Liver (tissue), 9 donors: ENCODE data around the gene RHOG. TPM values are rescaled to one million over a fixed set of nuclear protein-coding genes. Genes with fewer than 3 reads are reported as not detected.

Experiments used
- DNase-seq: peaks from one replicate; pipeline ENCODE4 v3.0.0-alpha.2; 2017; ENCODE audit warnings: low spot score
- H3K27ac ChIP-seq, 2 donors: one replicate each; pipeline ENCODE4 v1.7.0; 2013; ENCODE audit warnings: inconsistent platforms in 2 of 2, low read length in 2 of 2, control low read depth in 1 of 2, low read depth in 1 of 2, mild to moderate bottlenecking in 1 of 2
- H3K27me3 ChIP-seq, 4 donors: one replicate each; pipeline versions ENCODE4 v1.6.1 to v1.7.0; 2013; ENCODE audit warnings: low read length in 3 of 4, inconsistent platforms in 1 of 4, mild to moderate bottlenecking in 1 of 4, moderate library complexity in 1 of 4; ENCODE audit not compliant: control insufficient read depth in 4 of 4, insufficient read depth in 4 of 4
- H3K36me3 ChIP-seq, 4 donors: one replicate each; pipeline versions ENCODE4 v1.6.1 to v1.7.0; 2013; ENCODE audit warnings: low read length in 3 of 4, mild to moderate bottlenecking in 3 of 4, low read depth in 1 of 4, moderate library complexity in 1 of 4; ENCODE audit not compliant: control insufficient read depth in 4 of 4, insufficient read depth in 3 of 4
- H3K4me1 ChIP-seq, 4 donors: one replicate each; pipeline versions ENCODE4 v1.6.1 to v1.7.0; 2013; ENCODE audit warnings: low read length in 3 of 4, mild to moderate bottlenecking in 3 of 4, moderate library complexity in 1 of 4; ENCODE audit not compliant: control insufficient read depth in 4 of 4, insufficient read depth in 4 of 4
- H3K4me3 ChIP-seq, 3 donors: one replicate each; pipeline versions ENCODE4 v1.6.1 to v1.7.0; 2013; ENCODE audit warnings: low read length in 3 of 3, control low read depth in 1 of 3, low read depth in 1 of 3, mild to moderate bottlenecking in 1 of 3
- H3K9ac ChIP-seq, 2 donors: one replicate each; pipeline ENCODE4 v1.7.0; 2013; ENCODE audit warnings: low read length in 2 of 2, mild to moderate bottlenecking in 2 of 2, moderate library complexity in 2 of 2, control low read depth in 1 of 2, low read depth in 1 of 2
- H3K9me3 ChIP-seq, 4 donors: one replicate each; pipeline versions ENCODE4 v1.6.1 to v1.7.0; 2013; ENCODE audit warnings: low read length in 3 of 4; ENCODE audit not compliant: control insufficient read depth in 4 of 4
- ATF3 ChIP-seq: IDR thresholded peaks from 2 replicates; pipeline ENCODE4 v1.6.1; 2016; ENCODE audit warnings: antibody characterized with exemption
- EGR1 ChIP-seq, 2 donors: IDR thresholded peaks; 2 replicates each; pipeline ENCODE4 v1.6.1; 2016 to 2018; ENCODE audit warnings: antibody characterized with exemption in 2 of 2, low read depth in 2 of 2
- FOXA1 ChIP-seq: IDR thresholded peaks from 2 replicates; pipeline ENCODE4 v1.6.1; 2016; ENCODE audit warnings: antibody characterized with exemption
- FOXA2 ChIP-seq: IDR thresholded peaks from 2 replicates; pipeline ENCODE4 v1.6.1; 2016; ENCODE audit warnings: antibody characterized with exemption
- GABPA ChIP-seq, 2 donors: IDR thresholded peaks in 1 of 2; conservative IDR thresholded peaks in 1 of 2; 2 replicates each; pipeline ENCODE4 v1.6.1; 2016; ENCODE audit warnings: antibody characterized with exemption in 2 of 2, mild to moderate bottlenecking in 1 of 2, moderate library complexity in 1 of 2
- HNF4A ChIP-seq, 2 donors: conservative IDR thresholded peaks; 2 replicates each; pipeline ENCODE4 v1.6.1; 2016; ENCODE audit warnings: antibody characterized with exemption in 2 of 2, mild to moderate bottlenecking in 2 of 2
- HNF4G ChIP-seq: IDR thresholded peaks from 2 replicates; pipeline ENCODE4 v1.6.1; 2016; ENCODE audit warnings: antibody characterized with exemption
- JUND ChIP-seq, 2 donors: IDR thresholded peaks; 2 replicates each; pipeline ENCODE4 v1.6.1; 2016; ENCODE audit warnings: antibody characterized with exemption in 2 of 2
- NR2F2 ChIP-seq: IDR thresholded peaks from 2 replicates; pipeline ENCODE4 v1.6.1; 2016; ENCODE audit warnings: antibody characterized with exemption
- RAD21 ChIP-seq, 2 donors: IDR thresholded peaks; 2 replicates each; pipeline ENCODE4 v1.6.1; 2016; ENCODE audit warnings: antibody characterized with exemption in 2 of 2, mild to moderate bottlenecking in 2 of 2
- REST ChIP-seq: IDR thresholded peaks from 2 replicates; pipeline ENCODE4 v1.6.1; 2016; ENCODE audit warnings: antibody characterized with exemption, mild to moderate bottlenecking
- RXRA ChIP-seq, 2 donors: IDR thresholded peaks; 2 replicates each; pipeline ENCODE4 v1.6.1; 2017 to 2018; ENCODE audit warnings: antibody characterized with exemption in 2 of 2, mild to moderate bottlenecking in 1 of 2
- SP1 ChIP-seq: IDR thresholded peaks from 2 replicates; pipeline ENCODE4 v1.6.1; 2018; ENCODE audit warnings: antibody characterized with exemption, mild to moderate bottlenecking
- TAF1 ChIP-seq: conservative IDR thresholded peaks from 2 replicates; pipeline ENCODE4 v1.6.1; 2016; ENCODE audit warnings: antibody characterized with exemption, mild to moderate bottlenecking
- YY1 ChIP-seq: IDR thresholded peaks from 2 replicates; pipeline ENCODE4 v1.6.1; 2016; ENCODE audit warnings: antibody characterized with exemption, mild to moderate bottlenecking
- ZBTB33 ChIP-seq: IDR thresholded peaks from 2 replicates; pipeline ENCODE4 v1.6.1; 2016; ENCODE audit warnings: antibody characterized with exemption
- WGBS: extraction: QIAGEN DNeasy Blood & Tissue Kit; methylation state at CpG from one replicate; pipeline ENCODE4 v1.1.7; 2013; 5-methylcytosine and 5-hydroxymethylcytosine counted together
- polyA plus RNA-seq, 2 donors: library from polyadenylated mRNA; stranded (reverse) in 1 of 2; unstranded in 1 of 2; fragments of 200-250 nt in 1 of 2; fragments of >200 nt in 1 of 2; fragmentation: Nextera tagmentation in 1 of 2; extraction: Ambion mirVana in 1 of 2; gene quantifications; one replicate each; pipeline versions ENCODE4 v1.2.1 to v1.2.3, GENCODE V29; 2013 to 2015
- total RNA-seq, 2 donors: library from RNA; depleted of rRNA; stranded (reverse); fragments of >200 nt; gene quantifications; one replicate each; pipeline ENCODE4 v1.2.3, GENCODE V29; 2014
- TF ChIP-seq, protein P1 (sequence below): fragments of 150-350 bp; IDR thresholded peaks from 2 replicates; pipeline ENCODE4 v1.5.1; 2017; ENCODE audit warnings: improper control_type of control experiment, low read depth, low read length; ENCODE audit not compliant: missing input control
- TF ChIP-seq, protein P2 (sequence below): IDR thresholded peaks from 2 replicates; pipeline ENCODE4 v1.6.1; 2016; ENCODE audit warnings: antibody characterized with exemption
- donor health status: healthy.
- donor health status: healthy.
- donor health status: healthy.
- donor health status: healthy.
- donor health status: healthy.

The RHOG gene
- total and polyA plus RNA-seq, 4 donors = 7.4 to 32.9 (median 17.8) TPM

DNA sequence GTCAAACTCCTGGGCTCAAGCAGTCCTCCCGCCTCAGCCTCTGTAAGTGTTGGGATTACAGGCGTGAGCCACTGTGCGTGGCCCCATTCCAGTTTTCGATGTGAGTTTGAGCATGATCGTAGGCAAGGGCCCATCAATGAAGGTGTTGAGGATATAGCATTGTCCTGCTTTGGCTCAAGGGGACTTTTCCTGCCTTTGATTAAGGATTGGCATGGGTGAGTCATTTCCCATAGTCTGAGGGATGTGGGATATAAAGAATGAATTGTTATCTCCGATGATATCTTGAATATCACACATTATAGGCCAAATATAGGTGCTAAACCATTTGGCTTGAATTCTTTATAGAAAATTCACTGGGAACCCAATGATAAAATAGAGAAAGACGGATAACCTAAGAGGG, 45.1 kb upstream of the RHOG start:
- Histone ChIP-seq H3K4me3 (no peak overlapping the region), H3K4me1 (peaks cover 8 to 21% (median 12%) of the 10 kb centered on the region in 4 donors), H3K27me3 (no peaks in the 10 kb centered on the region), H3K9ac (no peak overlapping the region), H3K9me3 (no peaks in the 10 kb centered on the region), H3K36me3 (no peaks in the 10 kb centered on the region), H3K27ac (no peak overlapping the region)
- TF ChIP-seq RAD21 (IDR thresholded peaks at IDR 0.05) (no peak), HNF4G (no peak), ATF3 (no peak), YY1 (no peak), TAF1 (no peak), EGR1 (IDR thresholded peaks at IDR 0.05; ENCODE audit: low read depth in 2 of 2) (no peak), FOXA1 (no peak), RXRA (IDR thresholded peaks at IDR 0.05) (no peak), HNF4A (conservative IDR thresholded peaks at IDR 0.05) (no peak), NR2F2 (no peak), FOXA2 (no peak), JUND (IDR thresholded peaks at IDR 0.05) (no peak), SP1 (no peak)
- TF ChIP-seq, protein P1, sequence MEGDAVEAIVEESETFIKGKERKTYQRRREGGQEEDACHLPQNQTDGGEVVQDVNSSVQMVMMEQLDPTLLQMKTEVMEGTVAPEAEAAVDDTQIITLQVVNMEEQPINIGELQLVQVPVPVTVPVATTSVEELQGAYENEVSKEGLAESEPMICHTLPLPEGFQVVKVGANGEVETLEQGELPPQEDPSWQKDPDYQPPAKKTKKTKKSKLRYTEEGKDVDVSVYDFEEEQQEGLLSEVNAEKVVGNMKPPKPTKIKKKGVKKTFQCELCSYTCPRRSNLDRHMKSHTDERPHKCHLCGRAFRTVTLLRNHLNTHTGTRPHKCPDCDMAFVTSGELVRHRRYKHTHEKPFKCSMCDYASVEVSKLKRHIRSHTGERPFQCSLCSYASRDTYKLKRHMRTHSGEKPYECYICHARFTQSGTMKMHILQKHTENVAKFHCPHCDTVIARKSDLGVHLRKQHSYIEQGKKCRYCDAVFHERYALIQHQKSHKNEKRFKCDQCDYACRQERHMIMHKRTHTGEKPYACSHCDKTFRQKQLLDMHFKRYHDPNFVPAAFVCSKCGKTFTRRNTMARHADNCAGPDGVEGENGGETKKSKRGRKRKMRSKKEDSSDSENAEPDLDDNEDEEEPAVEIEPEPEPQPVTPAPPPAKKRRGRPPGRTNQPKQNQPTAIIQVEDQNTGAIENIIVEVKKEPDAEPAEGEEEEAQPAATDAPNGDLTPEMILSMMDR = no peak
- TF ChIP-seq, protein P2, sequence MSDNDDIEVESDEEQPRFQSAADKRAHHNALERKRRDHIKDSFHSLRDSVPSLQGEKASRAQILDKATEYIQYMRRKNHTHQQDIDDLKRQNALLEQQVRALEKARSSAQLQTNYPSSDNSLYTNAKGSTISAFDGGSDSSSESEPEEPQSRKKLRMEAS = no peak
- DNase-seq = no peak
- 95% methylated on average over 7 of the region's 7 CpGs for WGBS

- H3K4me1 ChIP-seq = peaks cover 11 to 36% (median 26%) of the 10 kb centered on the region in 4 donors
- H3K4me3 ChIP-seq = no peak overlapping the region
- no peak for TF ChIP-seq ZBTB33
- no peak for TF ChIP-seq JUND (IDR thresholded peaks at IDR 0.05)
- TF ChIP-seq REST = no peak
- TF ChIP-seq, protein P2 = no peak
- TF ChIP-seq YY1 = no peak
- TF ChIP-seq, protein P1 = no peak
- TF ChIP-seq ATF3 = no peak
- no peak for TF ChIP-seq HNF4G
- no peak for TF ChIP-seq FOXA2
- no peak for TF ChIP-seq NR2F2
- TF ChIP-seq FOXA1 = no peak
- TF ChIP-seq HNF4A (conservative IDR thresholded peaks at IDR 0.05) = no peak
- no peak for TF ChIP-seq SP1
- TF ChIP-seq GABPA (IDR thresholded peaks at IDR 0.05 in 1 of 2, conservative IDR thresholded peaks at IDR 0.05 in 1 of 2) = no peak
- no peak for TF ChIP-seq EGR1 (IDR thresholded peaks at IDR 0.05; ENCODE audit: low read depth in 2 of 2)
- no peaks in the 10 kb centered on the region for H3K27me3 ChIP-seq
- no peaks in the 10 kb centered on the region for H3K9me3 ChIP-seq
- no peak overlapping the region for H3K27ac ChIP-seq
- no peaks in the 10 kb centered on the region for H3K36me3 ChIP-seq
- DNase-seq = no peak
- H3K9ac ChIP-seq = no peak overlapping the region
Measured at GRCh38 chr11:3882655-3883054, 41.9 kb upstream of the RHOG start.
